ENCODE results near the gene ARHGEF16. TPM values are rescaled to one million over a fixed set of nuclear protein-coding genes. Genes with fewer than 3 reads are reported as not detected.

The ARHGEF16 gene
- total RNA-seq, 1 donor from 2014 or later = 1.3 TPM

- TF ChIP-seq CTCF (IDR thresholded peaks at IDR 0.05) (no peak), EZH2phosphoT487 (IDR thresholded peaks at IDR 0.05) (no peak), EZH2 (IDR thresholded peaks at IDR 0.05) (no peak)
- no peaks in the 10 kb centered on the region for H3K79me2 ChIP-seq (ENCODE audit: low read depth)
- H3K9me3 Mint-ChIP-seq = no peaks in the 10 kb centered on the region
- H4K20me1 ChIP-seq (ENCODE audit: low read depth) = peaks cover 25% of the 10 kb centered on the region
- H3K4me1 Mint-ChIP-seq = peaks cover 3% of the 10 kb centered on the region
- H3K27me3 ChIP-seq = no peaks in the 10 kb centered on the region
- no peaks in the 10 kb centered on the region for H3K36me3 ChIP-seq
- no peaks in the 10 kb centered on the region for H3F3A ChIP-seq (ENCODE audit: low read depth)
- H3K4me3 Mint-ChIP-seq = no peak overlapping the region
- no peak overlapping the region for H3K27ac ChIP-seq
- no peak overlapping the region for H3K4me3 ChIP-seq
- no peak for DNase-seq (ENCODE audit: low spot score)
- H3K27ac Mint-ChIP-seq = no peak overlapping the region
- peaks cover 2% of the 10 kb centered on the region for H3K27me3 Mint-ChIP-seq (ENCODE audit: insufficient read depth, low read depth)
- H3K4me1 ChIP-seq = peaks cover 3% of the 10 kb centered on the region
- H3K9ac ChIP-seq = no peak overlapping the region
- H3K36me3 Mint-ChIP-seq = no peaks in the 10 kb centered on the region
- H3K4me2 ChIP-seq = no peak overlapping the region
- H3K9me3 ChIP-seq (ENCODE audit: low read depth) = no peaks in the 10 kb centered on the region
- H2AFZ ChIP-seq (replicated peaks) = no peak overlapping the region
Observed at GRCh38 chr1:3522112-3522511, 67.6 kb downstream of the ARHGEF16 start.

GRCh38 chr1:3522564-3523265, 68.2 kb downstream of the ARHGEF16 start:
- H3K36me3 Mint-ChIP-seq = no peaks in the 10 kb centered on the region
- Histone ChIP-seq H4K20me1 (ENCODE audit: low read depth) (peaks cover 31% of the 10 kb centered on the region), H3K4me3 (no peak overlapping the region), H3F3A (ENCODE audit: low read depth) (no peaks in the 10 kb centered on the region), H3K79me2 (ENCODE audit: low read depth) (no peaks in the 10 kb centered on the region), H2AFZ (replicated peaks) (no peak overlapping the region), H3K4me1 (peaks cover 3% of the 10 kb centered on the region), H3K27ac (no peak overlapping the region), H3K27me3 (no peaks in the 10 kb centered on the region), H3K9me3 (ENCODE audit: low read depth) (no peaks in the 10 kb centered on the region), H3K36me3 (no peaks in the 10 kb centered on the region), H3K4me2 (no peak overlapping the region), H3K9ac (no peak overlapping the region)
- H3K27ac Mint-ChIP-seq = no peak overlapping the region
- H3K4me3 Mint-ChIP-seq = no peak overlapping the region
- H3K27me3 Mint-ChIP-seq (ENCODE audit: insufficient read depth, low read depth) = peaks cover 2% of the 10 kb centered on the region
- no peak for DNase-seq (ENCODE audit: low spot score)
- TF ChIP-seq CTCF (IDR thresholded peaks at IDR 0.05) = no peak
- no peak for TF ChIP-seq EZH2phosphoT487 (IDR thresholded peaks at IDR 0.05)
- no peak for TF ChIP-seq EZH2 (IDR thresholded peaks at IDR 0.05)
- no peaks in the 10 kb centered on the region for H3K9me3 Mint-ChIP-seq
- peaks cover 5% of the 10 kb centered on the region for H3K4me1 Mint-ChIP-seq

GRCh38 chr1:3523980-3524379, 69.5 kb downstream of the ARHGEF16 start:
- Histone ChIP-seq H3K36me3 (no peaks in the 10 kb centered on the region), H3K4me3 (no peak overlapping the region), H3K9ac (no peak overlapping the region), H3K9me3 (ENCODE audit: low read depth) (no peaks in the 10 kb centered on the region), H2AFZ (replicated peaks) (no peak overlapping the region), H3K4me1 (peaks cover 3% of the 10 kb centered on the region), H3F3A (ENCODE audit: low read depth) (no peaks in the 10 kb centered on the region), H4K20me1 (ENCODE audit: low read depth) (peaks cover 40% of the 10 kb centered on the region), H3K79me2 (ENCODE audit: low read depth) (no peaks in the 10 kb centered on the region), H3K27me3 (peaks cover under 1% of the 10 kb centered on the region), H3K4me2 (no peak overlapping the region), H3K27ac (no peak overlapping the region)
- TF ChIP-seq EZH2phosphoT487 (IDR thresholded peaks at IDR 0.05) = no peak
- TF ChIP-seq EZH2 (IDR thresholded peaks at IDR 0.05) = no peak
- no peak for TF ChIP-seq CTCF (IDR thresholded peaks at IDR 0.05)
- Mint-ChIP-seq H3K27me3 (ENCODE audit: insufficient read depth, low read depth) (peaks cover 2% of the 10 kb centered on the region), H3K36me3 (no peaks in the 10 kb centered on the region), H3K9me3 (no peaks in the 10 kb centered on the region), H3K27ac (no peak overlapping the region), H3K4me1 (peaks cover 9% of the 10 kb centered on the region), H3K4me3 (no peak overlapping the region)
- no peak for DNase-seq (ENCODE audit: low spot score)
